Activated T-cell treated with anti-CD3 and anti-CD28 coated beads for 1 hour (primary cell): ENCODE results near the gene CNTNAP2.
"Not testable (repeated sequence)": the region's sequence is repeated elsewhere in the genome, so short reads cannot be mapped to it uniquely, and the experiment has no call there.

Experiments
- DNase-seq: peaks from one replicate; pipeline ENCODE4 v3.0.0-alpha.2; 2020; ENCODE audit warnings: low read depth

Gene CNTNAP2

DNA sequence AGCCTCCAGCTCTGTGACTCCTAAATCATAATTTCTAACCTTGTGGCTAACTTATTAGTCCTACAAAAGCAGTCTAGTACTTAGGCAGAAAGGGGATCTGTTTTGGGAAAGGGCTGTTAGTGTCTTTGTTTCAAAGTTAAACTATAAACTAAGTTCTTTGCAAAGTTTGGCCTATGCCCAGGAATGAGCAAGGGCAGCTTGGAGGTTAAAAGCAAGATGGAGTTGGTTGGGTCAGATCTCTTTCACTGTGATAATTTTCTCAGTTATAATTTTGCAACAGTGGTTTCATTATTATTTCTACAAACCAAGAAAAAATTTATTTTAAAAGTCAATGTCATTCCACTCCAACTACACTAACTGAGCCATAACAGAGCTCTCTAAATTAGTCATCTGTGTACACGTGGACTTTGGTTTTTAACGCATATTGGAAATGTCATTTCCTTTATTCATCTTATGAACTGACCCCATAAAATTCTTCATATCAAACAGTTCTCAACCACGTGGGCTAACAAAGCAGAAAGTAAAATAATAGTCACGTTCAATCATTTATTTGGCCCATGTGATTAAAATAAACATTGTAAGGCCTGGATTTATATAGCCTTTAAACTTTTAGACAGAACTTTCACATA is 2330.7 kb downstream of the CNTNAP2 start:
- DNase-seq = no peak

DNA sequence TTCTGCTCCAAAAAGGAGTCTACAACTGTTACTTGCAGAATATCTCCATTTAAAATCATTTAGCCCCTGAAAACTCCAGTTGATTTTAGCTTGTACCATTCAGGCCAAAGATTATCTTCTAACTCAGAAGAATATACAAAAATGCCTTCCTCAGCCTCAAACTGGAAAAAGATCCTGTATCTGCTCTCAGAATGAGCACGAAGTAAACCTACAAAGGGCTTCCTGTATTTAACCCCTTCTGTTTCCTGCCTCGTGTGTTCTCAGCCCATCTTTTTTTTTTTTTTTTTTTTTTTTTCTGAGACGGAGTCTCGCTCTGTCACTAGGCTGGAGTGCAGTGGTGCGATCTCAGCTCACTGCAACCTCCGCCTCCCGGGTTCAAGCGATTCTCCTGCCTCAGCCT is 2334.9 kb downstream of the CNTNAP2 start:
- not testable (repeated sequence) for DNase-seq

DNA sequence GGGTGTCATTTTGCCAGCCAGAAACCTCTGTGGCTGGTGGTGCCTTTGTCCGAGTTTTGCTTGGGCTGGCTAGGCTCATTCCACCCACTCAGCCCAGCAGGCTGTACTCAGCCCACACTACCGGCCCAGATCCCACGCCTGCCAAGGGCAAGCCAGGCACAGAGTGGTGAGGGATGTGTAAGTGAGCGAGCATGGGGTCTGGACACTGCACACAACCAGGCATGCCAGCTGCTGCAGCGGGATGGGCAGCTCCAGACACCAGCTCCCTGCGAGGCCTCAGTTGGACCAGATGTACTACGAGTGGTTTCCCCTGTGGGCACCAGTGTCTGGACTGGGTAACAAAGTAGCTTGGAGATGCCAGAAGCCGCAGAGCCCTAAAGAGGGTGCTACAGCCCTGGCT is 2339.8 kb downstream of the CNTNAP2 start:
- DNase-seq = no peak

DNA sequence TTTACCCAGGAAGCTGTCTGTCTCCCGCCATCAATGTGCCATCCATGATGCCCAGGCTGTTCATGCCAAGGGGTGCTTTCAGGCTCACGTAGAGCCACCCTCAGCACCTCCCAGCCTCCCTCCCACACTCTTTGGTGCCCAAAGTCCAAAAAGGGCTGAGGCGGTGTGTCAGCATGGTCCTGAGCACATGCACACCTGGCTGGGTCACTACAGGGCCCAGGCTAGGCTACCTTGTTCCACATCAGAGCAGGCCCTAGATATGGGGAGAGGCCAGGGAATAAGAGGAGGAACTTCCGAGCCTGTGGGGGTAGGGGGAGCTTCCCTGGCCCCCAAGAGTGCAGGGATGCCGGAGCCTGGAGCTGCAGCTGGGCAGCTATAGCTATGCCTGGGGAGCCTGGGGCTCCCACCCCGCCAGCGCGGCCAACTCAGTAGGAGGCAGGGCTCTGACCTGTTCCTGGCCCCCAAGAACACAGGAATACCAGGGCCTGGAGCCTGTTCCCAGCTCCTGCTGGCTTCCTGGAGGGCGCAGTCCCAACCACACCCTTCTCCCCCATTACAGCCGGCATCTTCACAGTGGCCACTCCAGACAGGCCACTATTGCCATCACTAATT is 2340.8 kb downstream of the CNTNAP2 start:
- no peak for DNase-seq

DNA sequence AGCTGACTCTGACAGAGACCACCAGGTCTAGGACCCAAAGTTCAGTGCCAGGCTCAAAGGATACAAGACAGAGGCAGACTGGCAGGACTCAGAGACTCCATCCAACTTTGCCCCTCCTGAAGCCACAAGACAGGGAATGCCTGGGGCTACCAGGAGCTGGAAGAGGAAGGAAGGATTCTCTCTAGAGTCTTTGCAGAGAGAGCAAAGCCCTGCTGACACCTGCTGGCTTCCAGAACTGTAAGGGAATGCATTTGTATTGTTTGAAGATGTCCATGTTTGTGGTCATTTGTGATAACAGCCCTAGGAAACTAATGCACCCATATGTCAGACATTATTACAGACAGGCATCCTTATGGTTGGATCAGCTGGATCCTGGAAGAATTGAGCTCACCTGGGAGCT is 2341.7 kb downstream of the CNTNAP2 start:
- DNase-seq = no peak

DNA sequence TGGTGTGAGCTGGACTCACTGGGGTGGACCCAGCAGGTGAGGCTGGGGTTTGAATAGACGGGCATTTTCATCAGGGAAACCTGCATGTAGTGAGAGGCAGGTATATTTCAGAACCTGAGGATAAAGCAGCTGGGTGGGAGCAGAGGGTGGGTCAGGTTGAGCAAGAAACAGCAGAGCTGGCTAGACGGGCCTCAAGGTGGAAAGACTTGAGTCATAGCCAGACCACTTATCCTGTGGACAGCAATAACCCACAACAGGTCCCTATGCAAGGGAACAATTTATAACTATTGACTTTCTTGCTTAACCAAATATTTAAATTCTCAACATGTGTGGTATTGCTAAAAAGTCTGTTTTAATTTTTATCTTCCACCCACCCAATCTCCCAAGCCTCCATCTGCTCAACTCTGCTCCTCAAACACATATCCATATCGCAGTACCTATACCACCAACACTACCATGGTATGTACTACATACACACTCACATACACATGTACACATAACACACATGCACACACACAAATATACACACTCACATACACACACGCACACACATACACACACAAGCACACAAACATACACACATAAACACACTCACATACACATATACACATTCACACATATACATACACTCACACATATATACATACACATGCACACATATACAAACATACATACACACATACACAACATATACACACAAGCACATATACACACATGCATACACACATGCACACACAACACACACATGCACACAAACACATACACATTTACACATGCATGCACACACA is 2345.0 kb downstream of the CNTNAP2 start:
- DNase-seq = no peak

DNA sequence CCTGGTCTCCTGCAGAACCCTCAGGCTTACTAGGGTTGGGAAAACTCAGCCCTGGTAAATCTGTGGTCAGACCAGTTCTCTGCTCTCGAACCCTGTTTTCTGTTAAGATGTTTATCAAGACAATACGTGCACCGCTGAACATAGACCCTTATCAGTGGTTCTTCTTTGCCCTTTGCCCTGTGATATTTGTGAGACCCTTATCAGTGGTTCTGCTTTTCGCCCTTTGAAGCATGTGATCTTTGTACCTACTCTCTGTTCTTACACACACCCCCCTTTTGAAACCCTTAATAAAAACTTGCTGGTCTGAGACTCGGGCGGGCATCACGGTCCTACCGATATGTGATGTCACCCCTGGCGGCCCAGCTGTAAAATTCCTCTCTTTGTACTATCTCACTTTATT is 2346.2 kb downstream of the CNTNAP2 start:
- DNase-seq = not testable (repeated sequence)

DNA sequence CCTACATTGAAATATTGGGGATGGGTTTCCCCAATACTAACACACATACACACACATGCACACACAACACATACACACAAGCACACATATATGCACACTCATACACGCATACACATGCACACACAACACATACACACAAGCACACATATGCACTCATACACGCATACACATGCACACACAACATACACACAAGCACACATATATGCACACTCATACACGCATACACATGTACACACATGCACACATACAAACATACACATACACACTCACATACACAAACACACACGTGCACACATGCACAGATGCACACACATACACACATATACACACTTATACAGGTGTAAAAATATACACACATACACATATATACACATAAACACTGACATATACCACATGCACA is 2346.6 kb downstream of the CNTNAP2 start:
- no peak for DNase-seq

DNA sequence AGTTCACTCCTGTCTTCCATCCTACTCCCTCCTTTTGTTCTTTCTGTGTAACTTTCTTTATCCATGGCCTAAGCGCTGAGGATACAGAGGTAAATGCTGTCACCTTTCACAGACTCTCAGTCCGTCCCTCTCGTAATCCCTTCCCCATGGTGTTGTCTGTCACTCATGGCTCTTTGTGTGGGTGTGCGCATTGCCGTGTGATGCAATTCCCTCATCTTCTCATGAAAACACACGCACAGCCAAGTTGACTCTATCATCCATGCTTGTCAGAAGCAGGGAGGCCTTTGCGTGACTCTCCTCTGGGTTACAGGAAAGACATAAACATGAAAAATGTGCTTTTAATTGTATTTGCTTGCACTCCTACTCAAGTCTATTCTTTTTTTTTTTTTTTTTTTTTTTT is 2348.3 kb downstream of the CNTNAP2 start:
- DNase-seq = no peak

DNA sequence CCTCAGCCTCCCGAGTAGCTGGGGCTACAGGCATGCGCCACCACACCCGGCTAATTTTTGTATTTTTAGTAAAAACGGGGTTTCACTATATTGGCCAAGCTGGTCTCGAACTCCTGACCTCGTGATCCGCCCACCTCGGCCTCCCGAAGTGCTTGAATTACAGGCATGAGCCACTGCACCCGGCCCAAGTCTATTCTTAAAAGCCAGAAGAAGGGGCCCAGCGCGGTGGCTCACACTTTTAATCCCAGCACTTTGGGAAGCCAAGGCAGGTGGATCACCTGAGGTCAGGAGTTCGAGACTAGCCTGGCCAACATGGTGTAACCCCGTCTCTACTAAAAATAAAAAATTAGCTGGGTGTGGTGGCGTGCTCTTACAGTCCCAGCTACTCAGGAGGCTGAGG is 2348.8 kb downstream of the CNTNAP2 start:
- DNase-seq = not testable (repeated sequence)

DNA sequence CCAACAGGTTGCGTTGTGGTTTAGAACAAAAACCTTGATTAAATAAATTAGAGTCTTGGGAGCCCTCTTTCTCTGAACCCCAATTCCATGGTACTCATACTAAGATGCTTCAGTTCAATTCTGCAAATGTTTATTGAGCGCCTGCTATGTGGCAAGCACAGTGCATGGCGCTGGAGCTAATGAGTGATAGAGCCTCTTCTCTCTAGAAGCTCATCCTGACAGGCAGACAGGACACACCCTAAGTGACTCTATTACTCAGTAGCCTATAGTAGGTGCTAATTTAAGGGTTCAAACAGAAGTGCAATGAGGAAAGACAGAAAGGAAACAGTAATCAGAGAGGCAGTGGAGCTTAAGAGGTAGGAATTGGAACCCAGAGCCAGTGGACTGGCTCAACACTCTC is 2349.5 kb downstream of the CNTNAP2 start:
- no peak for DNase-seq

DNA sequence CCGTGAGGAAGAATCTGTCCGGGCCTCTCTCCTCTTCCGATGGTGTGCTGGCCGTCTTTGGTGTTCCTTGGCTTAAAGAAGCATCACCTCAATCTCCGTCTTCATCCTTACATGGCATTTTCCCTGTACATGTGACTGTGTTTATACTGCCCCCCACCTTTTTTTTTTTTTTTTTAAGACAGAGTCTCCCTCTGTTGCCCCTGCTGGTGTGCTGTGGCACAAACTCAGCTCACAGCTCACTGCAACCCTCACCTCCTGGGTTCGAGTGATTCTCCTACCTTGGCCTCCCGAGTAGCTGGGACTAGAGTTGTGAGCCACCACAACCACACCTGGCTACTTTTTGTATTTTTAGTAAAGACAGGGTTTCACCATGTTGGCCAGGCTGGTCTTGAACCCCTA is 2352.1 kb downstream of the CNTNAP2 start:
- no peak for DNase-seq
